GM23338 (cell line): Measurements from ENCODE around the gene DCPS. TPM values are rescaled to one million over a fixed set of nuclear protein-coding genes. Genes with fewer than 3 reads are reported as not detected.

Experiments
- ATAC-seq: fragments of 200-7000 bp; cut with Tn5 transposase; 3 replicates; pipeline ENCODE4 v1.9.1; 2020
- DNase-seq: peaks from one replicate; pipeline ENCODE4 v3.0.0-alpha.2; 2015; ENCODE audit warnings: low spot score
- H2AFZ ChIP-seq: fragments of 200-600 bp; sonication (generic); 2 replicates; pipeline ENCODE4 v1.8.0; 2016; ENCODE audit warnings: antibody characterized with exemption, mild to moderate bottlenecking, moderate library complexity
- H3F3A ChIP-seq: fragments of 200-600 bp; sonication (generic); replicated peaks from 2 replicates; pipeline ENCODE4 v1.8.0; 2017; ENCODE audit warnings: antibody characterized with exemption, mixed run types, low read depth
- H3K27ac ChIP-seq: fragments of 200-600 bp; sonication (generic); 2 replicates; pipeline ENCODE4 v1.6.1; 2016; ENCODE audit warnings: low read depth
- H3K27me3 ChIP-seq: fragments of 200-600 bp; sonication (generic); 2 replicates; pipeline ENCODE4 v1.8.0; 2016; ENCODE audit warnings: mild to moderate bottlenecking, mixed run types, moderate library complexity; ENCODE audit not compliant: insufficient read depth
- H3K36me3 ChIP-seq: fragments of 200-600 bp; sonication (generic); 2 replicates; pipeline ENCODE4 v1.8.0; 2016; ENCODE audit warnings: mild to moderate bottlenecking; ENCODE audit not compliant: insufficient read depth
- H3K4me1 ChIP-seq: fragments of 200-600 bp; sonication (generic); 2 replicates; pipeline ENCODE4 v1.8.0; 2016; ENCODE audit warnings: mild to moderate bottlenecking, moderate library complexity; ENCODE audit not compliant: insufficient read depth
- H3K4me2 ChIP-seq: fragments of 200-600 bp; sonication (generic); 2 replicates; pipeline ENCODE4 v1.7.1; 2017; ENCODE audit warnings: mixed run types
- H3K4me3 ChIP-seq: fragments of 200-600 bp; sonication (generic); 2 replicates; pipeline ENCODE4 v1.6.1; 2016; ENCODE audit warnings: mixed run types
- H3K79me2 ChIP-seq: fragments of 200-600 bp; sonication (generic); replicated peaks from 2 replicates; pipeline ENCODE4 v1.8.0; 2017; ENCODE audit warnings: mild to moderate bottlenecking; ENCODE audit not compliant: insufficient read depth
- H3K9me2 ChIP-seq: fragments of 200-600 bp; sonication (generic); 2 replicates; pipeline ENCODE4 v1.8.0; 2017; ENCODE audit not compliant: insufficient read depth
- H4K20me1 ChIP-seq: fragments of 200-600 bp; sonication (generic); replicated peaks from 2 replicates; pipeline ENCODE4 v1.8.0; 2017; ENCODE audit warnings: mild to moderate bottlenecking; ENCODE audit not compliant: insufficient read depth
- H3K27ac Mint-ChIP-seq: 2 replicates; pipeline ENCODE4 v1.8.0; 2020; ENCODE audit warnings: inconsistent platforms, mild to moderate bottlenecking, moderate library complexity, mixed read lengths
- H3K27me3 Mint-ChIP-seq: 3 replicates; pipeline ENCODE4 v1.8.0; 2022; ENCODE audit warnings: low read depth, mild to moderate bottlenecking, moderate library complexity, mixed read lengths, inconsistent platforms; ENCODE audit not compliant: insufficient read depth, poor library complexity
- H3K36me3 Mint-ChIP-seq: 3 replicates; pipeline ENCODE4 v1.8.0; 2021; ENCODE audit warnings: low read depth, mild to moderate bottlenecking, inconsistent platforms, moderate library complexity, mixed read lengths
- H3K4me1 Mint-ChIP-seq: 3 replicates; pipeline ENCODE4 v1.8.0; 2020; ENCODE audit warnings: mild to moderate bottlenecking, inconsistent platforms, mixed read lengths
- H3K4me3 Mint-ChIP-seq: 3 replicates; pipeline ENCODE4 v1.8.0; 2021; ENCODE audit warnings: moderate library complexity, mild to moderate bottlenecking, inconsistent platforms, mixed read lengths
- H3K9me3 Mint-ChIP-seq: 3 replicates; pipeline ENCODE4 v1.8.0; 2020; ENCODE audit warnings: moderate library complexity, mild to moderate bottlenecking, inconsistent platforms, mixed read lengths
- CREB1 ChIP-seq: fragments of 250-450 bp; sonication (Bioruptor Pico); IDR thresholded peaks from 2 replicates; pipeline ENCODE4 v1.5.0; 2020; ENCODE audit warnings: low read depth, mild to moderate bottlenecking, moderate library complexity
- EZH2phosphoT487 ChIP-seq: fragments of 200-600 bp; sonication (generic); IDR thresholded peaks from one replicate; pipeline ENCODE4 v1.8.1; 2018; ENCODE audit warnings: antibody characterized with exemption; ENCODE audit not compliant: unreplicated experiment
- JUNB ChIP-seq: IDR thresholded peaks from one replicate; pipeline ENCODE4 v1.6.1; 2016; ENCODE audit warnings: antibody characterized with exemption; ENCODE audit not compliant: unreplicated experiment
- NANOG ChIP-seq: IDR thresholded peaks from 2 replicates; pipeline ENCODE4 v1.6.1; 2016; ENCODE audit warnings: antibody characterized with exemption, borderline replicate concordance
- POLR2AphosphoS5 ChIP-seq: IDR thresholded peaks from 2 replicates; pipeline ENCODE4 v1.6.1; 2016; ENCODE audit warnings: antibody characterized with exemption, low read depth
- STAT1 ChIP-seq: IDR thresholded peaks from one replicate; pipeline ENCODE4 v1.6.1; 2016; ENCODE audit warnings: antibody characterized with exemption; ENCODE audit not compliant: unreplicated experiment
- ZNF114 ChIP-seq: fragments of 250-450 bp; sonication (Bioruptor Pico); IDR thresholded peaks from 2 replicates; pipeline ENCODE4 v1.5.0; 2020; ENCODE audit warnings: mild to moderate bottlenecking, moderate library complexity
- ZNF331 ChIP-seq: fragments of 250-450 bp; sonication (Bioruptor Pico); IDR thresholded peaks from 2 replicates; pipeline ENCODE4 v1.5.0; 2020; ENCODE audit warnings: low read depth, mild to moderate bottlenecking, moderate library complexity
- polyA plus RNA-seq: library from polyadenylated mRNA; unstranded; fragments of >200 nt; fragmentation: Nextera tagmentation; extraction: Ambion mirVana; gene quantifications from 2 replicates; pipeline ENCODE4 v1.2.1, GENCODE V29; 2016
- total RNA-seq: library from RNA; depleted of rRNA; stranded (reverse); fragments of >200 nt; shearing (Covaris generic); gene quantifications from 2 replicates; pipeline ENCODE4 v1.2.3, GENCODE V29; 2014
- TF ChIP-seq, protein P1 (sequence below): IDR thresholded peaks from one replicate; pipeline ENCODE4 v1.6.1; 2018; ENCODE audit warnings: antibody characterized with exemption; ENCODE audit not compliant: unreplicated experiment
- TF ChIP-seq, protein P2 (sequence below): IDR thresholded peaks from 2 replicates; pipeline ENCODE4 v1.6.1; 2016; ENCODE audit warnings: antibody characterized with exemption
- TF ChIP-seq, protein P3 (sequence below): fragments of 250-450 bp; sonication (Bioruptor Pico); IDR thresholded peaks from 2 replicates; pipeline ENCODE4 v1.5.0; 2020; ENCODE audit warnings: mild to moderate bottlenecking, moderate library complexity

Gene DCPS
- total and polyA plus RNA-seq, 2 experiments from 2014 or later = 26.8 to 46.4 TPM

DNA sequence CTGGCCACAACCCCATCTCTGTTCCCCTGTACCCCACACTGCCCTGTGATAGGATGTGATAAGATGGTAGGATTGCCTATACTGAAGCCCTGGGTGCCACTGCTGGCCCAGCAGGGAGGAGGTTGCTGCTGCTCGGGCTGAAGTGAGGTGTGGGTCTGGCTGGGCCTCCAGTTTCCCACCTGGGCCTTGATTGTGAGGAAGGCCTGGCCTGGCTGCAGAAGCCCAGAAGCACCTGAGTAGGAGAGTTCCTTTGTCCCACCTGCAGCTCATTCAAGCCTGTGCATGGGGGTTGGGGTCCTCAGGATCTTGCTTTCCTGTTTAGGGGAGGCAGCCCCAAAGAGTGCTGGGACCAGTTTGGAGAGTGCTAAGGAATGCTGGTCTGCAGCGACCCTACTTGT lies 54.9 kb downstream of the DCPS start:
- Mint-ChIP-seq H3K27ac (no peak overlapping the region), H3K27me3 (peaks cover 5% of the 10 kb centered on the region), H3K36me3 (no peaks in the 10 kb centered on the region; the same call in 2 of the 3 replicates), H3K4me1 (peaks cover 57% of the 10 kb centered on the region), H3K9me3 (no peaks in the 10 kb centered on the region), H3K4me3 (no peak overlapping the region)
- ATAC-seq = no peak
- peaks cover 23% of the 10 kb centered on the region for H3K4me1 ChIP-seq
- H2AFZ ChIP-seq = no peak overlapping the region
- no peak overlapping the region for H3K4me2 ChIP-seq
- H3K27ac ChIP-seq = no peak overlapping the region
- H3K9me2 ChIP-seq = no peaks in the 10 kb centered on the region
- H3F3A ChIP-seq = no peaks in the 10 kb centered on the region
- H3K36me3 ChIP-seq = no peaks in the 10 kb centered on the region
- DNase-seq = no peak
- H3K4me3 ChIP-seq = no peak overlapping the region
- no peak for TF ChIP-seq JUNB
- TF ChIP-seq POLR2AphosphoS5 = no peak
- TF ChIP-seq, protein P1, sequence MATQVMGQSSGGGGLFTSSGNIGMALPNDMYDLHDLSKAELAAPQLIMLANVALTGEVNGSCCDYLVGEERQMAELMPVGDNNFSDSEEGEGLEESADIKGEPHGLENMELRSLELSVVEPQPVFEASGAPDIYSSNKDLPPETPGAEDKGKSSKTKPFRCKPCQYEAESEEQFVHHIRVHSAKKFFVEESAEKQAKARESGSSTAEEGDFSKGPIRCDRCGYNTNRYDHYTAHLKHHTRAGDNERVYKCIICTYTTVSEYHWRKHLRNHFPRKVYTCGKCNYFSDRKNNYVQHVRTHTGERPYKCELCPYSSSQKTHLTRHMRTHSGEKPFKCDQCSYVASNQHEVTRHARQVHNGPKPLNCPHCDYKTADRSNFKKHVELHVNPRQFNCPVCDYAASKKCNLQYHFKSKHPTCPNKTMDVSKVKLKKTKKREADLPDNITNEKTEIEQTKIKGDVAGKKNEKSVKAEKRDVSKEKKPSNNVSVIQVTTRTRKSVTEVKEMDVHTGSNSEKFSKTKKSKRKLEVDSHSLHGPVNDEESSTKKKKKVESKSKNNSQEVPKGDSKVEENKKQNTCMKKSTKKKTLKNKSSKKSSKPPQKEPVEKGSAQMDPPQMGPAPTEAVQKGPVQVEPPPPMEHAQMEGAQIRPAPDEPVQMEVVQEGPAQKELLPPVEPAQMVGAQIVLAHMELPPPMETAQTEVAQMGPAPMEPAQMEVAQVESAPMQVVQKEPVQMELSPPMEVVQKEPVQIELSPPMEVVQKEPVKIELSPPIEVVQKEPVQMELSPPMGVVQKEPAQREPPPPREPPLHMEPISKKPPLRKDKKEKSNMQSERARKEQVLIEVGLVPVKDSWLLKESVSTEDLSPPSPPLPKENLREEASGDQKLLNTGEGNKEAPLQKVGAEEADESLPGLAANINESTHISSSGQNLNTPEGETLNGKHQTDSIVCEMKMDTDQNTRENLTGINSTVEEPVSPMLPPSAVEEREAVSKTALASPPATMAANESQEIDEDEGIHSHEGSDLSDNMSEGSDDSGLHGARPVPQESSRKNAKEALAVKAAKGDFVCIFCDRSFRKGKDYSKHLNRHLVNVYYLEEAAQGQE = no peak
- peaks cover 47% of the 10 kb centered on the region for H3K79me2 ChIP-seq
- no peaks in the 10 kb centered on the region for H3K27me3 ChIP-seq
- H4K20me1 ChIP-seq = peaks cover 2% of the 10 kb centered on the region; the same call in 1 of the 2 replicates

DNA sequence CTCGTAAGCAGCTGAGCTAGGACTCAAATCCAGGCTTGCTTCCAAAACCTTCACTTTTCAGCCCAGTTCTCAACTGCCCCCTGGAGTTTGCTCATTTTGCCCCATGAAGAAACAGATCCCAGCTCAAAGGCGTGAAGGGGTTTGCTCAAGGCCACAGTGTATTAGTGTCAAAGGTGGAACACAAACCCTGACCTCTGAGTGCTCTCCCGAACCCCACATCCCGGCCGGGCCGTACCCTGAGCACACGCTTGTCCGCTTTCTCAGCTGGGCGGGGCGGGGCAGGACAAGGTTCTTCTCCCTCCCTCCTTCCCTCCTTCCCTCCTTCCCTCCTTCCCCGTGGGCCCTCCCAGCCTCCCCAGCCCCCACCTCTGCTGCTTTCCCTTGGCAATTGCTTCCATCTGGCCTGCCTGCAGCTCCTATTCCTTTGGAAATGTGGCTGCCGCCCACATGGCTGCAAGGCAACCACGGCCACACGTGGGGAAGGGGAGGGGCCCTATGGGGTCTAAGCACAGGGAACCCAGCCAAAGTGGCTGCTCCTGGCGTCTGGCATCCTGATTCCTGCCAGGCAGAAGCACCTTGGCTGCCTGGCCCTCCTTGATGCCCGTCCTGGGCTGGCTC lies 55.7 kb downstream of the DCPS start:
- Mint-ChIP-seq H3K4me3 (no peak overlapping the region), H3K4me1 (peaks cover 54% of the 10 kb centered on the region), H3K27me3 (peaks cover 6% of the 10 kb centered on the region), H3K9me3 (no peaks in the 10 kb centered on the region), H3K36me3 (no peaks in the 10 kb centered on the region; the same call in 2 of the 3 replicates), H3K27ac (no peak overlapping the region)
- Histone ChIP-seq H3K4me3 (no peak overlapping the region), H2AFZ (no peak overlapping the region), H3K4me2 (no peak overlapping the region), H3K36me3 (no peaks in the 10 kb centered on the region), H4K20me1 (no peaks in the 10 kb centered on the region; the same call in 1 of the 2 replicates), H3K4me1 (peaks cover 17% of the 10 kb centered on the region), H3K27ac (no peak overlapping the region), H3K27me3 (no peaks in the 10 kb centered on the region), H3K79me2 (peaks cover 40% of the 10 kb centered on the region), H3F3A (no peaks in the 10 kb centered on the region), H3K9me2 (no peaks in the 10 kb centered on the region)
- DNase-seq (no peak), ATAC-seq (no peak)
- TF ChIP-seq ZNF114 (CRISPR knock-in tag) (no peak), JUNB (no peak), EZH2phosphoT487 (no peak), NANOG (no peak), STAT1 (no peak), ZNF331 (CRISPR knock-in tag) (no peak), POLR2AphosphoS5 (no peak), CREB1 (CRISPR knock-in tag) (no peak)
- TF ChIP-seq, protein P2, sequence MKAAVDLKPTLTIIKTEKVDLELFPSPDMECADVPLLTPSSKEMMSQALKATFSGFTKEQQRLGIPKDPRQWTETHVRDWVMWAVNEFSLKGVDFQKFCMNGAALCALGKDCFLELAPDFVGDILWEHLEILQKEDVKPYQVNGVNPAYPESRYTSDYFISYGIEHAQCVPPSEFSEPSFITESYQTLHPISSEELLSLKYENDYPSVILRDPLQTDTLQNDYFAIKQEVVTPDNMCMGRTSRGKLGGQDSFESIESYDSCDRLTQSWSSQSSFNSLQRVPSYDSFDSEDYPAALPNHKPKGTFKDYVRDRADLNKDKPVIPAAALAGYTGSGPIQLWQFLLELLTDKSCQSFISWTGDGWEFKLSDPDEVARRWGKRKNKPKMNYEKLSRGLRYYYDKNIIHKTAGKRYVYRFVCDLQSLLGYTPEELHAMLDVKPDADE = no peak
- TF ChIP-seq, protein P3, sequence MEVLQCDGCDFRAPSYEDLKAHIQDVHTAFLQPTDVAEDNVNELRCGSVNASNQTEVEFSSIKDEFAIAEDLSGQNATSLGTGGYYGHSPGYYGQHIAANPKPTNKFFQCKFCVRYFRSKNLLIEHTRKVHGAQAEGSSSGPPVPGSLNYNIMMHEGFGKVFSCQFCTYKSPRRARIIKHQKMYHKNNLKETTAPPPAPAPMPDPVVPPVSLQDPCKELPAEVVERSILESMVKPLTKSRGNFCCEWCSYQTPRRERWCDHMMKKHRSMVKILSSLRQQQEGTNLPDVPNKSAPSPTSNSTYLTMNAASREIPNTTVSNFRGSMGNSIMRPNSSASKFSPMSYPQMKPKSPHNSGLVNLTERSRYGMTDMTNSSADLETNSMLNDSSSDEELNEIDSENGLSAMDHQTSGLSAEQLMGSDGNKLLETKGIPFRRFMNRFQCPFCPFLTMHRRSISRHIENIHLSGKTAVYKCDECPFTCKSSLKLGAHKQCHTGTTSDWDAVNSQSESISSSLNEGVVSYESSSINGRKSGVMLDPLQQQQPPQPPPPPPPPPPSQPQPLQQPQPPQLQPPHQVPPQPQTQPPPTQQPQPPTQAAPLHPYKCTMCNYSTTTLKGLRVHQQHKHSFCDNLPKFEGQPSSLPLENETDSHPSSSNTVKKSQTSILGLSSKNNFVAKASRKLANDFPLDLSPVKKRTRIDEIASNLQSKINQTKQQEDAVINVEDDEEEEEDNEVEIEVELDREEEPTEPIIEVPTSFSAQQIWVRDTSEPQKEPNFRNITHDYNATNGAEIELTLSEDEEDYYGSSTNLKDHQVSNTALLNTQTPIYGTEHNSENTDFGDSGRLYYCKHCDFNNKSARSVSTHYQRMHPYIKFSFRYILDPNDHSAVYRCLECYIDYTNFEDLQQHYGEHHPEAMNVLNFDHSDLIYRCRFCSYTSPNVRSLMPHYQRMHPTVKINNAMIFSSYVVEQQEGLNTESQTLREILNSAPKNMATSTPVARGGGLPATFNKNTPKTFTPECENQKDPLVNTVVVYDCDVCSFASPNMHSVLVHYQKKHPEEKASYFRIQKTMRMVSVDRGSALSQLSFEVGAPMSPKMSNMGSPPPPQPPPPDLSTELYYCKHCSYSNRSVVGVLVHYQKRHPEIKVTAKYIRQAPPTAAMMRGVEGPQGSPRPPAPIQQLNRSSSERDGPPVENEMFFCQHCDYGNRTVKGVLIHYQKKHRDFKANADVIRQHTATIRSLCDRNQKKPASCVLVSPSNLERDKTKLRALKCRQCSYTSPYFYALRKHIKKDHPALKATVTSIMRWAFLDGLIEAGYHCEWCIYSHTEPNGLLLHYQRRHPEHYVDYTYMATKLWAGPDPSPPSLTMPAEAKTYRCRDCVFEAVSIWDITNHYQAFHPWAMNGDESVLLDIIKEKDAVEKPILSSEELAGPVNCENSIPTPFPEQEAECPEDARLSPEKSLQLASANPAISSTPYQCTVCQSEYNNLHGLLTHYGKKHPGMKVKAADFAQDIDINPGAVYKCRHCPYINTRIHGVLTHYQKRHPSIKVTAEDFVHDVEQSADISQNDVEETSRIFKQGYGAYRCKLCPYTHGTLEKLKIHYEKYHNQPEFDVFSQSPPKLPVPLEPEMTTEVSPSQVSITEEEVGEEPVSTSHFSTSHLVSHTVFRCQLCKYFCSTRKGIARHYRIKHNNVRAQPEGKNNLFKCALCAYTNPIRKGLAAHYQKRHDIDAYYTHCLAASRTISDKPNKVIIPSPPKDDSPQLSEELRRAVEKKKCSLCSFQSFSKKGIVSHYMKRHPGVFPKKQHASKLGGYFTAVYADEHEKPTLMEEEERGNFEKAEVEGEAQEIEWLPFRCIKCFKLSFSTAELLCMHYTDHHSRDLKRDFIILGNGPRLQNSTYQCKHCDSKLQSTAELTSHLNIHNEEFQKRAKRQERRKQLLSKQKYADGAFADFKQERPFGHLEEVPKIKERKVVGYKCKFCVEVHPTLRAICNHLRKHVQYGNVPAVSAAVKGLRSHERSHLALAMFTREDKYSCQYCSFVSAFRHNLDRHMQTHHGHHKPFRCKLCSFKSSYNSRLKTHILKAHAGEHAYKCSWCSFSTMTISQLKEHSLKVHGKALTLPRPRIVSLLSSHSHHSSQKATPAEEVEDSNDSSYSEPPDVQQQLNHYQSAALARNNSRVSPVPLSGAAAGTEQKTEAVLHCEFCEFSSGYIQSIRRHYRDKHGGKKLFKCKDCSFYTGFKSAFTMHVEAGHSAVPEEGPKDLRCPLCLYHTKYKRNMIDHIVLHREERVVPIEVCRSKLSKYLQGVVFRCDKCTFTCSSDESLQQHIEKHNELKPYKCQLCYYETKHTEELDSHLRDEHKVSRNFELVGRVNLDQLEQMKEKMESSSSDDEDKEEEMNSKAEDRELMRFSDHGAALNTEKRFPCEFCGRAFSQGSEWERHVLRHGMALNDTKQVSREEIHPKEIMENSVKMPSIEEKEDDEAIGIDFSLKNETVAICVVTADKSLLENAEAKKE (CRISPR knock-in tag) = no peak
